HEK293 (cell line): Measurements from ENCODE around the gene MNX1.

Source experiments
- CTCF ChIA-PET: fragments of 350-600 bp; formaldehyde crosslinking; extraction: SDS; loops from one replicate; lab custom pipeline; 2021; ENCODE audit warnings: antibody characterized with exemption; lab: Yijun Ruan, JAX
- POLR2A ChIA-PET: fragments of 300-600 bp; formaldehyde crosslinking; extraction: SDS; loops from one replicate; lab custom pipeline; 2020; ENCODE audit warnings: antibody characterized with exemption, inconsistent platforms; lab: Yijun Ruan, JAX
- H3K27ac ChIP-seq: fragments of 200-500 bp; sonication (Bioruptor generic); 2 replicates; pipeline ENCODE4 v1.5.1; 2014; ENCODE audit warnings: low read depth, low read length, control low read depth, inconsistent platforms; ENCODE audit errors: extremely low read depth
- H3K36me3 ChIP-seq, 2 experiments: fragments of 200-500 bp in 1 of 2; sonication (Bioruptor generic) in 1 of 2; 1 replicate in 1 of 2; 2 replicates in 1 of 2; pipeline ENCODE4 v1.5.1; 2014 to 2017; ENCODE audit warnings: inconsistent platforms in 2 of 2, low read length in 2 of 2; ENCODE audit not compliant: control insufficient read depth in 2 of 2, insufficient read depth in 1 of 2
- H3K4me1 ChIP-seq: fragments of 200-500 bp; sonication (Bioruptor generic); 2 replicates; pipeline ENCODE4 v1.5.1; 2014; ENCODE audit warnings: mild to moderate bottlenecking, low read length, inconsistent platforms; ENCODE audit not compliant: control insufficient read depth, insufficient read depth
- H3K4me3 ChIP-seq: 2 replicates; pipeline ENCODE4 v1.5.1; 2011; ENCODE audit warnings: low read depth, mild to moderate bottlenecking, control low read depth, low read length, moderate library complexity
- H3K9me3 ChIP-seq: fragments of 200-500 bp; sonication (Bioruptor generic); 2 replicates; pipeline ENCODE4 v1.5.1; 2014; ENCODE audit warnings: low read depth, low read length, inconsistent platforms; ENCODE audit not compliant: control insufficient read depth, insufficient read depth
- EGR2 ChIP-seq: fragments of 450-650 bp; formaldehyde crosslinking; IDR thresholded peaks from 2 replicates; pipeline ENCODE4 v1.5.1; 2016; ENCODE audit warnings: low read depth, missing biosample characterization, missing genetic modification characterization
- FEZF1 ChIP-seq: fragments of 450-650 bp; formaldehyde crosslinking; IDR thresholded peaks from 2 replicates; pipeline ENCODE4 v1.5.1; 2016; ENCODE audit warnings: missing biosample characterization, missing genetic modification characterization
- IKZF3 ChIP-seq: fragments of 450-650 bp; IDR thresholded peaks from 2 replicates; pipeline ENCODE4 v1.5.0; 2018; ENCODE audit warnings: missing biosample characterization, mild to moderate bottlenecking, missing genetic modification characterization, moderate library complexity
- PRDM10 ChIP-seq: fragments of 450-650 bp; formaldehyde crosslinking; IDR thresholded peaks from 2 replicates; pipeline ENCODE4 v1.5.1; 2016; ENCODE audit warnings: missing biosample characterization, missing genetic modification characterization
- PRDM6 ChIP-seq: fragments of 450-650 bp; formaldehyde crosslinking; IDR thresholded peaks from 2 replicates; pipeline ENCODE4 v1.5.1; 2017; ENCODE audit warnings: missing biosample characterization, missing genetic modification characterization
- REPIN1 ChIP-seq: fragments of 450-650 bp; formaldehyde crosslinking; IDR thresholded peaks from 2 replicates; pipeline ENCODE4 v1.5.1; 2017; ENCODE audit warnings: missing biosample characterization, missing genetic modification characterization, low read depth
- SP2 ChIP-seq: fragments of 450-650 bp; formaldehyde crosslinking; IDR thresholded peaks from 2 replicates; pipeline ENCODE4 v1.5.1; 2016; ENCODE audit warnings: missing biosample characterization, missing genetic modification characterization
- WT1 ChIP-seq: fragments of 450-650 bp; formaldehyde crosslinking; IDR thresholded peaks from 2 replicates; pipeline ENCODE4 v1.5.1; 2016; ENCODE audit warnings: missing biosample characterization, missing genetic modification characterization
- ZBTB20 ChIP-seq: fragments of 450-650 bp; formaldehyde crosslinking; IDR thresholded peaks from 2 replicates; pipeline ENCODE4 v1.5.1; 2016; ENCODE audit warnings: missing biosample characterization, missing genetic modification characterization
- ZNF221 ChIP-seq: fragments of 450-650 bp; formaldehyde crosslinking; IDR thresholded peaks from 2 replicates; pipeline ENCODE4 v1.5.1; 2017; ENCODE audit warnings: missing biosample characterization, missing genetic modification characterization, borderline replicate concordance
- ZNF654 ChIP-seq: fragments of 450-650 bp; formaldehyde crosslinking; IDR thresholded peaks from 2 replicates; pipeline ENCODE4 v1.5.1; 2016; ENCODE audit warnings: low read depth, missing biosample characterization, missing genetic modification characterization
- ZNF785 ChIP-seq: fragments of 450-650 bp; formaldehyde crosslinking; IDR thresholded peaks from 2 replicates; pipeline ENCODE4 v1.5.1; 2016; ENCODE audit warnings: missing biosample characterization, missing genetic modification characterization
- TF ChIP-seq, protein P1 (sequence below): sonication (generic); formaldehyde crosslinking; IDR thresholded peaks from 2 replicates; pipeline ENCODE4 v1.8.1; 2022; ENCODE audit warnings: mild to moderate bottlenecking, moderate library complexity, missing genetic modification reagents
- TF ChIP-seq, protein P2 (sequence below): fragments of 450-650 bp; formaldehyde crosslinking; IDR thresholded peaks from 2 replicates; pipeline ENCODE4 v1.5.1; 2017; ENCODE audit warnings: missing biosample characterization, missing genetic modification characterization
- TF ChIP-seq, protein P3 (sequence below): fragments of 450-650 bp; IDR thresholded peaks from 2 replicates; pipeline ENCODE4 v1.5.1; 2018; ENCODE audit warnings: missing biosample characterization, missing genetic modification characterization

Gene MNX1

GRCh38 chr7:156969972-156970420 lies 40.5 kb downstream of the MNX1 start:
- H3K27ac ChIP-seq, result no peak overlapping the region
- no peak overlapping the region for H3K4me3 ChIP-seq
- TF ChIP-seq REPIN1 (tag by site-specific recombination) (no peak), PRDM10 (tag by site-specific recombination) (peak; percentile 70), ZNF654 (peak; percentile 72), ZNF221 (tag by site-specific recombination) (no peak), ZNF785 (tag by site-specific recombination) (no peak)
- TF ChIP-seq, protein P1, sequence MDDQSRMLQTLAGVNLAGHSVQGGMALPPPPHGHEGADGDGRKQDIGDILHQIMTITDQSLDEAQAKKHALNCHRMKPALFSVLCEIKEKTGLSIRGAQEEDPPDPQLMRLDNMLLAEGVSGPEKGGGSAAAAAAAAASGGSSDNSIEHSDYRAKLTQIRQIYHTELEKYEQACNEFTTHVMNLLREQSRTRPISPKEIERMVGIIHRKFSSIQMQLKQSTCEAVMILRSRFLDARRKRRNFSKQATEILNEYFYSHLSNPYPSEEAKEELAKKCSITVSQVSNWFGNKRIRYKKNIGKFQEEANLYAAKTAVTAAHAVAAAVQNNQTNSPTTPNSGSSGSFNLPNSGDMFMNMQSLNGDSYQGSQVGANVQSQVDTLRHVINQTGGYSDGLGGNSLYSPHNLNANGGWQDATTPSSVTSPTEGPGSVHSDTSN, result no peak
- no peaks in the 10 kb centered on the region for H3K4me1 ChIP-seq
- CTCF ChIA-PET, result interaction anchor here (0.5 to 1.3 kb wide), 8 partner anchors 15 to 418 kb away, joined by 3 to 6 read pairs (median 3); no protein-coding TSS in a partner anchor
- H3K36me3 ChIP-seq, result peaks cover 0 to 75% of the 10 kb centered on the region in 2 experiments; a peak in 2 of 3 replicates
- H3K9me3 ChIP-seq, result no peaks in the 10 kb centered on the region
- POLR2A ChIA-PET, result no interaction called here

GRCh38 chr7:156968183-156968582 lies 42.3 kb downstream of the MNX1 start:
- ChIA-PET POLR2A (no interaction called here), CTCF (interaction anchor here (0.6 kb wide), 1 partner anchor 140 kb away, joined by 3 read pairs; no protein-coding TSS in a partner anchor)
- Histone ChIP-seq H3K4me1 (no peaks in the 10 kb centered on the region), H3K27ac (no peak overlapping the region), H3K4me3 (no peak overlapping the region), H3K36me3 (peaks cover 15 to 90% of the 10 kb centered on the region in 2 experiments; a peak in 2 of 3 replicates), H3K9me3 (no peaks in the 10 kb centered on the region)
- no peak for TF ChIP-seq PRDM6 (tag by site-specific recombination)
- TF ChIP-seq SP2 (tag by site-specific recombination), result no peak
- no peak for TF ChIP-seq IKZF3 (tag by site-specific recombination)
- TF ChIP-seq, protein P2, sequence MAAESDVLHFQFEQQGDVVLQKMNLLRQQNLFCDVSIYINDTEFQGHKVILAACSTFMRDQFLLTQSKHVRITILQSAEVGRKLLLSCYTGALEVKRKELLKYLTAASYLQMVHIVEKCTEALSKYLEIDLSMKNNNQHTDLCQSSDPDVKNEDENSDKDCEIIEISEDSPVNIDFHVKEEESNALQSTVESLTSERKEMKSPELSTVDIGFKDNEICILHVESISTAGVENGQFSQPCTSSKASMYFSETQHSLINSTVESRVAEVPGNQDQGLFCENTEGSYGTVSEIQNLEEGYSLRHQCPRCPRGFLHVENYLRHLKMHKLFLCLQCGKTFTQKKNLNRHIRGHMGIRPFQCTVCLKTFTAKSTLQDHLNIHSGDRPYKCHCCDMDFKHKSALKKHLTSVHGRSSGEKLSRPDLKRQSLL (tag by site-specific recombination), result no peak
- no peak for TF ChIP-seq EGR2 (tag by site-specific recombination)
- TF ChIP-seq ZBTB20 (tag by site-specific recombination), result no peak
- TF ChIP-seq FEZF1, result no peak
- no peak for TF ChIP-seq WT1 (tag by site-specific recombination)
- TF ChIP-seq, protein P3, sequence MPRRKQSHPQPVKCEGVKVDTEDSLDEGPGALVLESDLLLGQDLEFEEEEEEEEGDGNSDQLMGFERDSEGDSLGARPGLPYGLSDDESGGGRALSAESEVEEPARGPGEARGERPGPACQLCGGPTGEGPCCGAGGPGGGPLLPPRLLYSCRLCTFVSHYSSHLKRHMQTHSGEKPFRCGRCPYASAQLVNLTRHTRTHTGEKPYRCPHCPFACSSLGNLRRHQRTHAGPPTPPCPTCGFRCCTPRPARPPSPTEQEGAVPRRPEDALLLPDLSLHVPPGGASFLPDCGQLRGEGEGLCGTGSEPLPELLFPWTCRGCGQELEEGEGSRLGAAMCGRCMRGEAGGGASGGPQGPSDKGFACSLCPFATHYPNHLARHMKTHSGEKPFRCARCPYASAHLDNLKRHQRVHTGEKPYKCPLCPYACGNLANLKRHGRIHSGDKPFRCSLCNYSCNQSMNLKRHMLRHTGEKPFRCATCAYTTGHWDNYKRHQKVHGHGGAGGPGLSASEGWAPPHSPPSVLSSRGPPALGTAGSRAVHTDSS (tag by site-specific recombination), result no peak
